ENCODE results near the gene GPR55. TPM values are rescaled to one million over a fixed set of nuclear protein-coding genes. Genes with fewer than 3 reads are reported as not detected.

GPR55 gene
- total and polyA plus RNA-seq, 2 donors (not counting 3 experiments of a cell fraction or from before 2014, with no cell fraction given), result not detected

- CTCF ChIA-PET, result no interaction called here
- H3K4me1 ChIP-seq (ENCODE audit: control insufficient read depth, extremely low read depth, insufficient read depth, low read length), result no peaks in the 10 kb centered on the region
- dilution Hi-C loops (cut with MboI; ENCODE audit: extremely low pct_ligation_motif_present, low sequenced_read_pairs), result no loop called here
- H3K27me3 ChIP-seq (ENCODE audit: control insufficient read depth in 2 of 2, insufficient read depth in 2 of 2, low read length in 2 of 2), result no peaks in the 10 kb centered on the region
- H3K36me3 ChIP-seq (ENCODE audit: control insufficient read depth in 2 of 2, extremely low read depth in 1 of 2, insufficient read depth in 2 of 2, low read length in 2 of 2), result no peaks in the 10 kb centered on the region
- H3K4me2 ChIP-seq (ENCODE audit: insufficient read depth, low read length), result no peak overlapping the region
- no peak overlapping the region for H3K9ac ChIP-seq (replicated peaks; ENCODE audit: extremely low read depth, insufficient read depth, low read length)
- intact Hi-C loops (cut with micrococcal nuclease), result no loop called here
- H3K79me2 ChIP-seq (ENCODE audit: control insufficient read depth, insufficient read depth, low read length), result no peaks in the 10 kb centered on the region
- no peaks in the 10 kb centered on the region for H4K20me1 ChIP-seq (replicated peaks; ENCODE audit: control insufficient read depth, extremely low read depth, insufficient read depth, low read length)
- no peaks in the 10 kb centered on the region for H3K9me3 ChIP-seq (replicated peaks; ENCODE audit: control insufficient read depth, insufficient read depth, low read length)
- H3K9me1 ChIP-seq (replicated peaks; ENCODE audit: control insufficient read depth, extremely low read depth, insufficient read depth, low read length), result no peaks in the 10 kb centered on the region
- DNase-seq (ENCODE audit: low read depth, low spot score) (no peak), FAIRE-seq (no peak)
- no peak overlapping the region for H3K4me3 ChIP-seq (replicated peaks in 1 of 3; ENCODE audit: insufficient read depth in 1 of 3, low read depth in 1 of 3, low read length in 3 of 3)
- POLR2A ChIA-PET, result no interaction called here
- H3K27ac ChIP-seq (ENCODE audit: insufficient read depth, low read depth, low read length), result no peak overlapping the region
- BruUV-seq (replicated peaks), result no TSS peak
- no peak overlapping the region for H2AFZ ChIP-seq (ENCODE audit: low read depth, low read length)
- TF ChIP-seq EZH2 (IDR thresholded peaks at IDR 0.05; ENCODE audit: borderline replicate concordance, low read depth, low read length, severe bottlenecking) (no peak), MAX (IDR thresholded peaks at IDR 0.05; ENCODE audit: insufficient read depth, insufficient read length) (no peak), GATA2 (IDR thresholded peaks at IDR 0.05; ENCODE audit: insufficient read depth, insufficient read length, low read depth, low read length) (no peak)
Measured at GRCh38 chr2:230873661-230874401, 51.2 kb downstream of the GPR55 start.

GRCh38 chr2:230872968-230873660, 51.9 kb downstream of the GPR55 start:
- ChIA-PET POLR2A (interaction anchor here (0.6 kb wide), 1 partner anchor 18 kb away, joined by 6 read pairs; no protein-coding TSS in a partner anchor), CTCF (no interaction called here)
- Histone ChIP-seq H3K27me3 (ENCODE audit: control insufficient read depth in 2 of 2, insufficient read depth in 2 of 2, low read length in 2 of 2) (no peaks in the 10 kb centered on the region), H3K9me3 (replicated peaks; ENCODE audit: control insufficient read depth, insufficient read depth, low read length) (no peaks in the 10 kb centered on the region), H3K4me2 (ENCODE audit: insufficient read depth, low read length) (no peak overlapping the region), H3K9ac (replicated peaks; ENCODE audit: extremely low read depth, insufficient read depth, low read length) (no peak overlapping the region), H3K9me1 (replicated peaks; ENCODE audit: control insufficient read depth, extremely low read depth, insufficient read depth, low read length) (no peaks in the 10 kb centered on the region), H3K79me2 (ENCODE audit: control insufficient read depth, insufficient read depth, low read length) (no peaks in the 10 kb centered on the region), H2AFZ (ENCODE audit: low read depth, low read length) (no peak overlapping the region), H3K36me3 (ENCODE audit: control insufficient read depth in 2 of 2, extremely low read depth in 1 of 2, insufficient read depth in 2 of 2, low read length in 2 of 2) (no peaks in the 10 kb centered on the region), H3K27ac (ENCODE audit: insufficient read depth, low read depth, low read length) (no peak overlapping the region), H3K4me1 (ENCODE audit: control insufficient read depth, extremely low read depth, insufficient read depth, low read length) (no peaks in the 10 kb centered on the region), H3K4me3 (replicated peaks in 1 of 3; ENCODE audit: insufficient read depth in 1 of 3, low read depth in 1 of 3, low read length in 3 of 3) (no peak overlapping the region), H4K20me1 (replicated peaks; ENCODE audit: control insufficient read depth, extremely low read depth, insufficient read depth, low read length) (no peaks in the 10 kb centered on the region)
- no TSS peak for BruUV-seq (replicated peaks)
- DNase-seq (ENCODE audit: low read depth, low spot score) (no peak), FAIRE-seq (no peak)
- dilution Hi-C loops (cut with MboI; ENCODE audit: extremely low pct_ligation_motif_present, low sequenced_read_pairs), result no loop called here
- intact Hi-C loops (cut with micrococcal nuclease), result no loop called here
- TF ChIP-seq MAX (IDR thresholded peaks at IDR 0.05; ENCODE audit: insufficient read depth, insufficient read length) (no peak), CTCF (IDR thresholded peaks at IDR 0.05; ENCODE audit: extremely low read depth in 1 of 2, insufficient read depth in 1 of 2, low read depth in 1 of 2, low read length in 2 of 2) (no peak), JUN (IDR thresholded peaks at IDR 0.05; ENCODE audit: borderline replicate concordance, insufficient read depth, insufficient read length, low read depth) (no peak), POLR2AphosphoS5 (IDR thresholded peaks at IDR 0.05; ENCODE audit: insufficient read depth, low read depth, low read length) (no peak), POLR2A (IDR thresholded peaks at IDR 0.05; ENCODE audit: low read depth, low read length) (no peak), EZH2 (IDR thresholded peaks at IDR 0.05; ENCODE audit: borderline replicate concordance, low read depth, low read length, severe bottlenecking) (no peak), MYC (IDR thresholded peaks at IDR 0.05; ENCODE audit: low read depth, low read length) (no peak), GATA2 (IDR thresholded peaks at IDR 0.05; ENCODE audit: insufficient read depth, insufficient read length, low read depth, low read length) (no peak), FOS (IDR thresholded peaks at IDR 0.05; ENCODE audit: borderline replicate concordance, insufficient read depth, low read length) (no peak)

Measured in endothelial cell of umbilical vein (primary cell).